Heart right ventricle (tissue), 16 donors: ENCODE results near the gene CABLES2. TPM values are rescaled to one million over a fixed set of nuclear protein-coding genes. Genes with fewer than 3 reads are reported as not detected.

ENCODE experiments used
- ATAC-seq, 8 donors: fragments of 200-7000 bp; cut with Tn5 transposase; one replicate each; pipeline ENCODE4 v1.9.1; 2020; ENCODE audit warnings: mild to moderate bottlenecking in 8 of 8, moderate library complexity in 8 of 8, moderate number of reproducible peaks in 1 of 8
- DNase-seq, 2 donors: peaks; one replicate each; pipeline ENCODE4 v3.0.0-alpha.2; 2020
- H3K27ac ChIP-seq, 10 donors: fragments of 200-600 bp; sonication (generic) in 2 of 10; one replicate each; pipeline versions ENCODE4 v1.5.0 to v1.8.0; 2020 to 2022; ENCODE audit warnings: mild to moderate bottlenecking in 3 of 10
- H3K27me3 ChIP-seq, 7 donors: fragments of 200-600 bp; one replicate each; pipeline ENCODE4 v1.8.0; 2021 to 2022; ENCODE audit warnings: mild to moderate bottlenecking in 2 of 7
- H3K36me3 ChIP-seq, 9 donors: fragments of 200-600 bp; sonication (generic) in 1 of 9; one replicate each; pipeline versions ENCODE4 v1.5.0 to v1.8.0; 2020 to 2022; ENCODE audit warnings: mild to moderate bottlenecking in 2 of 9
- H3K4me1 ChIP-seq, 9 donors: fragments of 200-600 bp; sonication (generic) in 1 of 9; one replicate each; pipeline versions ENCODE4 v1.5.0 to v1.8.0; 2020 to 2022; ENCODE audit warnings: mild to moderate bottlenecking in 4 of 9
- H3K4me3 ChIP-seq, 10 donors: fragments of 200-600 bp; sonication (generic) in 2 of 10; one replicate each; pipeline versions ENCODE4 v1.5.0 to v1.8.0; 2020 to 2022; ENCODE audit warnings: mild to moderate bottlenecking in 7 of 10, moderate library complexity in 2 of 10
- H3K9me3 ChIP-seq, 11 donors: fragments of 200-600 bp in 10 of 11; sonication (generic) in 2 of 11; one replicate each; pipeline versions ENCODE4 v1.5.0 to v1.8.0; 2013 to 2022; ENCODE audit warnings: mild to moderate bottlenecking in 2 of 11, control low read depth in 1 of 11, moderate library complexity in 1 of 11
- CTCF ChIP-seq, 9 donors: fragments of 200-600 bp; sonication (generic) in 2 of 9; IDR thresholded peaks; one replicate each; pipeline versions ENCODE4 v1.5.0 to v1.8.0; 2021 to 2022; ENCODE audit warnings: antibody characterized with exemption in 9 of 9, mild to moderate bottlenecking in 5 of 9, moderate library complexity in 1 of 9
- WGBS, 2 donors: extraction: QIAGEN DNeasy Blood & Tissue Kit; methylation state at CpG; one replicate each; pipeline ENCODE4 v1.1.7; 2013; ENCODE audit warnings: inconsistent platforms in 1 of 2; 5-methylcytosine and 5-hydroxymethylcytosine counted together
- intact Hi-C, 10 donors: fragments of 100-400 bp; cut with DNase I; formaldehyde crosslinking; loops; one replicate each; pipeline versions ENCODE4 v1.11.1 to v1.14.2; 2022
- polyA plus RNA-seq, 2 donors: library from polyadenylated mRNA; stranded (reverse); fragments of 200-250 nt; gene quantifications; one replicate each; pipeline ENCODE4 v1.2.3, GENCODE V29; 2013
- total RNA-seq, 10 donors: library from RNA; stranded (reverse); fragmentation: NEBNext Ultra II Directional in 3 of 10; extraction: Animal tissue kit (Norgen Biotek cat#: 25700) in 3 of 10; gene quantifications; one replicate each; pipeline versions ENCODE4 v1.2.1 to v1.2.4, GENCODE V29; 2021 to 2023
- donor health status: Arrhythmogenic right ventricular cardiomyopathy.
- donor health status: ischemic (EF 13 %, LVEDD 7.1; RV severe dilation, severe dysfunction).
- donor health status: healthy with polysubstance abuse.
- donor health status: DM: no; HTN: yes; CAD: no.
- donor health status: DM: no; HTN: no; CAD: no.
- donor health status: ischemic (EF 25% LVEDD 6.9; RV normal size, moderate dysfunction).
- donor health status: ischemic (EF 25% LVEDD 5.7; RV mildly dilated, moderate dysfunction).
- donor health status: healthy.
- donor health status: DM: yes; HTN: yes; CAD: no.
- donor health status: Ischemic cardiomyopathy.
- donor health status: ischemic (EF 35%, LVEDD 5.7; RV mildly dilated, moderate dysfunction).
- donor health status: nonischemic (EF 11% LVEDD 7.7; RV severe dilation, severe dysfunction).
- donor health status: DM: yes; HTN: yes; CAD: no.
- donor health status: PGD.
- donor health status: ischemic (EF 29% LVEDD 5.4; RV normal size, mild dysfunction).
- donor health status: nonischemic (EF 23%, LVEDD 6.1; RV moderate dilation, normal function).

The CABLES2 gene
- total and polyA plus RNA-seq, 12 donors, result 2.9 to 11.9 (median 7.8) TPM

- no peak overlapping the region for H3K4me3 ChIP-seq
- peaks cover 0 to 35% (median 0%) of the 10 kb centered on the region in 7 donors for H3K27me3 ChIP-seq
- intact Hi-C loops, result loop anchor here in 1 of 10 donors (10.0 kb wide), 1 partner anchor 357 kb away; no protein-coding TSS in a partner anchor
- no peaks in the 10 kb centered on the region for H3K9me3 ChIP-seq
- ATAC-seq (no peak), DNase-seq (no peak)
- no peaks in the 10 kb centered on the region for H3K36me3 ChIP-seq
- 92 to 96% methylated on average over 8 of the region's 8 CpGs for WGBS, 2 donors
- H3K27ac ChIP-seq, result no peak overlapping the region
- H3K4me1 ChIP-seq, result peaks cover 14 to 62% (median 54%) of the 10 kb centered on the region in 9 donors
- TF ChIP-seq CTCF (IDR thresholded peaks at IDR 0.05), result no peak
Measured at GRCh38 chr20:62371588-62372041, 35.5 kb downstream of the CABLES2 start.

GRCh38 chr20:62370807-62371587 is 36.1 kb downstream of the CABLES2 start:
- intact Hi-C loops, result loop anchor here in 1 of 10 donors (10.0 kb wide), 1 partner anchor 356 kb away; no protein-coding TSS in a partner anchor
- Histone ChIP-seq H3K27ac (peak overlapping the region in 4 of 10 donors; percentile 33 to 99 (median 44)), H3K9me3 (no peaks in the 10 kb centered on the region), H3K36me3 (no peaks in the 10 kb centered on the region), H3K4me1 (peaks cover 17 to 62% (median 54%) of the 10 kb centered on the region in 9 donors), H3K27me3 (peaks cover 0 to 41% (median 0%) of the 10 kb centered on the region in 7 donors), H3K4me3 (no peak overlapping the region)
- no peak for TF ChIP-seq CTCF (IDR thresholded peaks at IDR 0.05)
- DNase-seq (no peak), ATAC-seq (no peak)
- WGBS, 2 donors, result 75% methylated on average over 18 of the region's 18 CpGs

GRCh38 chr20:62370115-62370806 is 36.8 kb downstream of the CABLES2 start:
- intact Hi-C loops, result loop anchor here in 1 of 10 donors (10.0 kb wide), 1 partner anchor 355 kb away; no protein-coding TSS in a partner anchor
- peak overlapping the region in 8 of 10 donors; percentile 8 to 99 (median 38) for H3K27ac ChIP-seq
- ATAC-seq (no peak), DNase-seq (peak; percentile 59 to 73)
- no peaks in the 10 kb centered on the region for H3K9me3 ChIP-seq
- TF ChIP-seq CTCF (IDR thresholded peaks at IDR 0.05), result no peak
- no peak overlapping the region for H3K4me3 ChIP-seq
- H3K4me1 ChIP-seq, result peaks cover 21 to 63% (median 55%) of the 10 kb centered on the region in 9 donors
- 64 to 69% methylated on average over 19 of the region's 19 CpGs for whole genome bisulfite sequencing, 2 donors
- peaks cover 0 to 48% (median 0%) of the 10 kb centered on the region in 7 donors for H3K27me3 ChIP-seq
- H3K36me3 ChIP-seq, result no peaks in the 10 kb centered on the region

GRCh38 chr20:62369815-62370114 is 37.3 kb downstream of the CABLES2 start:
- Histone ChIP-seq H3K27ac (peak overlapping the region in 8 of 10 donors; percentile 8 to 99 (median 38)), H3K27me3 (peaks cover 0 to 53% (median 0%) of the 10 kb centered on the region in 7 donors), H3K9me3 (no peaks in the 10 kb centered on the region), H3K4me3 (no peak overlapping the region), H3K36me3 (no peaks in the 10 kb centered on the region), H3K4me1 (peaks cover 26 to 63% (median 59%) of the 10 kb centered on the region in 9 donors)
- no peak for TF ChIP-seq CTCF (IDR thresholded peaks at IDR 0.05)
- 68 to 78% methylated on average over 4 of the region's 4 CpGs for WGBS, 2 donors
- ATAC-seq, result no peak
- peak in 1 of 2 donors; percentile 15 for DNase-seq
- intact Hi-C loops, result loop anchor here in 2 of 10 donors (5.0 to 10.0 kb wide), 2 partner anchors 67 to 355 kb away; partner anchors contain the start of gene ADRM1 (in 1 of the 2)
